Measurements from ENCODE around the gene QRFP.

GRCh38 chr9:130933114-130934046, 36.8 kb upstream of the QRFP start:
- TF ChIP-seq CTCF (optimal IDR thresholded peaks at IDR 0.05 in 1 of 3, IDR thresholded peaks at IDR 0.05 in 1 of 3, conservative IDR thresholded peaks at IDR 0.05 in 1 of 3; ENCODE audit: extremely low read depth in 1 of 3, insufficient read depth in 2 of 3, low read length in 3 of 3) (no peak), EZH2 (IDR thresholded peaks at IDR 0.05; ENCODE audit: low read length) (no peak)
